Measurements from ENCODE around the gene RASAL1.

GRCh38 chr12:113051759-113052158, 83.8 kb downstream of the RASAL1 start:
- no peak for TF ChIP-seq EZH2 (IDR thresholded peaks at IDR 0.05; ENCODE audit: low read depth, unreplicated experiment)
- TF ChIP-seq CTCF (conservative IDR thresholded peaks at IDR 0.05; ENCODE audit: low read depth in 2 of 2), result no peak
- TF ChIP-seq POLR2AphosphoS5 (IDR thresholded peaks at IDR 0.05; ENCODE audit: low read depth), result no peak
- TF ChIP-seq, protein P1, sequence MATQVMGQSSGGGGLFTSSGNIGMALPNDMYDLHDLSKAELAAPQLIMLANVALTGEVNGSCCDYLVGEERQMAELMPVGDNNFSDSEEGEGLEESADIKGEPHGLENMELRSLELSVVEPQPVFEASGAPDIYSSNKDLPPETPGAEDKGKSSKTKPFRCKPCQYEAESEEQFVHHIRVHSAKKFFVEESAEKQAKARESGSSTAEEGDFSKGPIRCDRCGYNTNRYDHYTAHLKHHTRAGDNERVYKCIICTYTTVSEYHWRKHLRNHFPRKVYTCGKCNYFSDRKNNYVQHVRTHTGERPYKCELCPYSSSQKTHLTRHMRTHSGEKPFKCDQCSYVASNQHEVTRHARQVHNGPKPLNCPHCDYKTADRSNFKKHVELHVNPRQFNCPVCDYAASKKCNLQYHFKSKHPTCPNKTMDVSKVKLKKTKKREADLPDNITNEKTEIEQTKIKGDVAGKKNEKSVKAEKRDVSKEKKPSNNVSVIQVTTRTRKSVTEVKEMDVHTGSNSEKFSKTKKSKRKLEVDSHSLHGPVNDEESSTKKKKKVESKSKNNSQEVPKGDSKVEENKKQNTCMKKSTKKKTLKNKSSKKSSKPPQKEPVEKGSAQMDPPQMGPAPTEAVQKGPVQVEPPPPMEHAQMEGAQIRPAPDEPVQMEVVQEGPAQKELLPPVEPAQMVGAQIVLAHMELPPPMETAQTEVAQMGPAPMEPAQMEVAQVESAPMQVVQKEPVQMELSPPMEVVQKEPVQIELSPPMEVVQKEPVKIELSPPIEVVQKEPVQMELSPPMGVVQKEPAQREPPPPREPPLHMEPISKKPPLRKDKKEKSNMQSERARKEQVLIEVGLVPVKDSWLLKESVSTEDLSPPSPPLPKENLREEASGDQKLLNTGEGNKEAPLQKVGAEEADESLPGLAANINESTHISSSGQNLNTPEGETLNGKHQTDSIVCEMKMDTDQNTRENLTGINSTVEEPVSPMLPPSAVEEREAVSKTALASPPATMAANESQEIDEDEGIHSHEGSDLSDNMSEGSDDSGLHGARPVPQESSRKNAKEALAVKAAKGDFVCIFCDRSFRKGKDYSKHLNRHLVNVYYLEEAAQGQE (IDR thresholded peaks at IDR 0.05; ENCODE audit: unreplicated experiment), result no peak
- no peak for TF ChIP-seq NANOG (IDR thresholded peaks at IDR 0.05; ENCODE audit: borderline replicate concordance)
- TF ChIP-seq STAT1 (IDR thresholded peaks at IDR 0.05; ENCODE audit: unreplicated experiment), result no peak
- TF ChIP-seq, protein P2, sequence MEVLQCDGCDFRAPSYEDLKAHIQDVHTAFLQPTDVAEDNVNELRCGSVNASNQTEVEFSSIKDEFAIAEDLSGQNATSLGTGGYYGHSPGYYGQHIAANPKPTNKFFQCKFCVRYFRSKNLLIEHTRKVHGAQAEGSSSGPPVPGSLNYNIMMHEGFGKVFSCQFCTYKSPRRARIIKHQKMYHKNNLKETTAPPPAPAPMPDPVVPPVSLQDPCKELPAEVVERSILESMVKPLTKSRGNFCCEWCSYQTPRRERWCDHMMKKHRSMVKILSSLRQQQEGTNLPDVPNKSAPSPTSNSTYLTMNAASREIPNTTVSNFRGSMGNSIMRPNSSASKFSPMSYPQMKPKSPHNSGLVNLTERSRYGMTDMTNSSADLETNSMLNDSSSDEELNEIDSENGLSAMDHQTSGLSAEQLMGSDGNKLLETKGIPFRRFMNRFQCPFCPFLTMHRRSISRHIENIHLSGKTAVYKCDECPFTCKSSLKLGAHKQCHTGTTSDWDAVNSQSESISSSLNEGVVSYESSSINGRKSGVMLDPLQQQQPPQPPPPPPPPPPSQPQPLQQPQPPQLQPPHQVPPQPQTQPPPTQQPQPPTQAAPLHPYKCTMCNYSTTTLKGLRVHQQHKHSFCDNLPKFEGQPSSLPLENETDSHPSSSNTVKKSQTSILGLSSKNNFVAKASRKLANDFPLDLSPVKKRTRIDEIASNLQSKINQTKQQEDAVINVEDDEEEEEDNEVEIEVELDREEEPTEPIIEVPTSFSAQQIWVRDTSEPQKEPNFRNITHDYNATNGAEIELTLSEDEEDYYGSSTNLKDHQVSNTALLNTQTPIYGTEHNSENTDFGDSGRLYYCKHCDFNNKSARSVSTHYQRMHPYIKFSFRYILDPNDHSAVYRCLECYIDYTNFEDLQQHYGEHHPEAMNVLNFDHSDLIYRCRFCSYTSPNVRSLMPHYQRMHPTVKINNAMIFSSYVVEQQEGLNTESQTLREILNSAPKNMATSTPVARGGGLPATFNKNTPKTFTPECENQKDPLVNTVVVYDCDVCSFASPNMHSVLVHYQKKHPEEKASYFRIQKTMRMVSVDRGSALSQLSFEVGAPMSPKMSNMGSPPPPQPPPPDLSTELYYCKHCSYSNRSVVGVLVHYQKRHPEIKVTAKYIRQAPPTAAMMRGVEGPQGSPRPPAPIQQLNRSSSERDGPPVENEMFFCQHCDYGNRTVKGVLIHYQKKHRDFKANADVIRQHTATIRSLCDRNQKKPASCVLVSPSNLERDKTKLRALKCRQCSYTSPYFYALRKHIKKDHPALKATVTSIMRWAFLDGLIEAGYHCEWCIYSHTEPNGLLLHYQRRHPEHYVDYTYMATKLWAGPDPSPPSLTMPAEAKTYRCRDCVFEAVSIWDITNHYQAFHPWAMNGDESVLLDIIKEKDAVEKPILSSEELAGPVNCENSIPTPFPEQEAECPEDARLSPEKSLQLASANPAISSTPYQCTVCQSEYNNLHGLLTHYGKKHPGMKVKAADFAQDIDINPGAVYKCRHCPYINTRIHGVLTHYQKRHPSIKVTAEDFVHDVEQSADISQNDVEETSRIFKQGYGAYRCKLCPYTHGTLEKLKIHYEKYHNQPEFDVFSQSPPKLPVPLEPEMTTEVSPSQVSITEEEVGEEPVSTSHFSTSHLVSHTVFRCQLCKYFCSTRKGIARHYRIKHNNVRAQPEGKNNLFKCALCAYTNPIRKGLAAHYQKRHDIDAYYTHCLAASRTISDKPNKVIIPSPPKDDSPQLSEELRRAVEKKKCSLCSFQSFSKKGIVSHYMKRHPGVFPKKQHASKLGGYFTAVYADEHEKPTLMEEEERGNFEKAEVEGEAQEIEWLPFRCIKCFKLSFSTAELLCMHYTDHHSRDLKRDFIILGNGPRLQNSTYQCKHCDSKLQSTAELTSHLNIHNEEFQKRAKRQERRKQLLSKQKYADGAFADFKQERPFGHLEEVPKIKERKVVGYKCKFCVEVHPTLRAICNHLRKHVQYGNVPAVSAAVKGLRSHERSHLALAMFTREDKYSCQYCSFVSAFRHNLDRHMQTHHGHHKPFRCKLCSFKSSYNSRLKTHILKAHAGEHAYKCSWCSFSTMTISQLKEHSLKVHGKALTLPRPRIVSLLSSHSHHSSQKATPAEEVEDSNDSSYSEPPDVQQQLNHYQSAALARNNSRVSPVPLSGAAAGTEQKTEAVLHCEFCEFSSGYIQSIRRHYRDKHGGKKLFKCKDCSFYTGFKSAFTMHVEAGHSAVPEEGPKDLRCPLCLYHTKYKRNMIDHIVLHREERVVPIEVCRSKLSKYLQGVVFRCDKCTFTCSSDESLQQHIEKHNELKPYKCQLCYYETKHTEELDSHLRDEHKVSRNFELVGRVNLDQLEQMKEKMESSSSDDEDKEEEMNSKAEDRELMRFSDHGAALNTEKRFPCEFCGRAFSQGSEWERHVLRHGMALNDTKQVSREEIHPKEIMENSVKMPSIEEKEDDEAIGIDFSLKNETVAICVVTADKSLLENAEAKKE (CRISPR knock-in tag; IDR thresholded peaks at IDR 0.05), result no peak
- TF ChIP-seq EZH2phosphoT487 (IDR thresholded peaks at IDR 0.05; ENCODE audit: unreplicated experiment), result no peak

Measured in GM23338 (cell line).